ENCODE results near the gene KDM3A. TPM values are rescaled to one million over a fixed set of nuclear protein-coding genes. Genes with fewer than 3 reads are reported as not detected.

The KDM3A gene
- total and polyA plus RNA-seq, 9 of the 15 experiments (the other 6 are each of a cell fraction or from before 2014, with no cell fraction given) = 7.5 to 95.4 (median 24.8) TPM

GRCh38 chr2:86440631-86441391 is at the start of gene KDM3A (continued):
- TF ChIP-seq ZMIZ1 (IDR thresholded peaks at IDR 0.05; ENCODE audit: low read depth in 2 of 2, low read length in 2 of 2) (no peak), KLF16 (IDR thresholded peaks at IDR 0.05) (peak; percentile 70; the same call in 1 of the 2 replicates), MLLT1 (IDR thresholded peaks at IDR 0.05) (peak; percentile 73 to 97; a peak in 3 of 4 replicates), NCOA4 (IDR thresholded peaks at IDR 0.05; ENCODE audit: partially characterized antibody) (no peak), ARID4B (CRISPR knock-in tag; IDR thresholded peaks at IDR 0.05) (0 out of 2 replicates have a peak, but pooled peaks have one; percentile 56), CHCHD3 (CRISPR knock-in tag; IDR thresholded peaks at IDR 0.05) (no peak), ARID3B (CRISPR knock-in tag; IDR thresholded peaks at IDR 0.05; ENCODE audit: borderline replicate concordance) (0 out of 2 replicates have a peak, but pooled peaks have one; percentile 49), NCOA2 (IDR thresholded peaks at IDR 0.05; ENCODE audit: partially characterized antibody in 2 of 2) (no peak), PRPF4 (IDR thresholded peaks at IDR 0.05; ENCODE audit: insufficient read depth, low read depth, low read length, poor library complexity, severe bottlenecking) (no peak), IRF2 (CRISPR knock-in tag; IDR thresholded peaks at IDR 0.05) (no peak), BCOR (IDR thresholded peaks at IDR 0.05) (peak; percentile 88), ZNF511 (CRISPR knock-in tag; IDR thresholded peaks at IDR 0.05) (peak; percentile 91), ZFP1 (CRISPR knock-in tag; IDR thresholded peaks at IDR 0.05) (0 out of 2 replicates have a peak, but pooled peaks have one; percentile 28), MAFG (tag; conservative IDR thresholded peaks at IDR 0.05) (no peak)
